Measurements from ENCODE around the gene GFOD1. TPM values are rescaled to one million over a fixed set of nuclear protein-coding genes. Genes with fewer than 3 reads are reported as not detected.

The GFOD1 gene
- total RNA-seq, 1 experiment from 2014 or later, result 0.62 TPM

DNA sequence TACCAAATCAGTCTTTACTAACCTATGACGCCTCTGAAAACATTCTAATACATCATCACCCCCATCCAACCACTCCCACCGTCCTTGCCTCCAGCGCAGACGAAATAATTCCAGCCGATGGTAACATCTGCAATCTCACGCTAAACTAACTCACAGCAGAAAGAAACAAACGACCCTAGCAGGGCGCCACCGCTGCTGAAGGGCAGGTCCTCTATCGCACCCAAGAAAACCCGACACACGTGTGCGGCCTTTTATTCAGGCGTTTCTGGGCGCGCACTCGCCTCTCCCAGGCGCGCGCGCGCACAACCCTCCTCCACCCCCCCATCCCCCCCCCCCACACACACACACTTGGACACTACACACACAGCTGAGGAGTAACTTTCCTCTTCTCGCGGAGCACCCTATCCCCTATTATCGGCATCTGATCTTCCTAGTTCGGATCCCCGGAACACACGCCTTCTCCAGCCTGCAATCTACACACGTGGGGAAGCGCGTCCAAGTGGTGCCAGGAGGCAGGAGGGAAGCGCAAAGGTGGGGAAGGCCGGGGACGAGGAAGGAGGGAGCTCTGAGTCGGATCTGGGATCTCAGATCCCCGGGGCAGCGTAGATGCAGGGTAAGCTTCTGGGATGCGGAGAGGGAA lies 1.4 kb downstream of the GFOD1 start:
- TF ChIP-seq, protein P1, sequence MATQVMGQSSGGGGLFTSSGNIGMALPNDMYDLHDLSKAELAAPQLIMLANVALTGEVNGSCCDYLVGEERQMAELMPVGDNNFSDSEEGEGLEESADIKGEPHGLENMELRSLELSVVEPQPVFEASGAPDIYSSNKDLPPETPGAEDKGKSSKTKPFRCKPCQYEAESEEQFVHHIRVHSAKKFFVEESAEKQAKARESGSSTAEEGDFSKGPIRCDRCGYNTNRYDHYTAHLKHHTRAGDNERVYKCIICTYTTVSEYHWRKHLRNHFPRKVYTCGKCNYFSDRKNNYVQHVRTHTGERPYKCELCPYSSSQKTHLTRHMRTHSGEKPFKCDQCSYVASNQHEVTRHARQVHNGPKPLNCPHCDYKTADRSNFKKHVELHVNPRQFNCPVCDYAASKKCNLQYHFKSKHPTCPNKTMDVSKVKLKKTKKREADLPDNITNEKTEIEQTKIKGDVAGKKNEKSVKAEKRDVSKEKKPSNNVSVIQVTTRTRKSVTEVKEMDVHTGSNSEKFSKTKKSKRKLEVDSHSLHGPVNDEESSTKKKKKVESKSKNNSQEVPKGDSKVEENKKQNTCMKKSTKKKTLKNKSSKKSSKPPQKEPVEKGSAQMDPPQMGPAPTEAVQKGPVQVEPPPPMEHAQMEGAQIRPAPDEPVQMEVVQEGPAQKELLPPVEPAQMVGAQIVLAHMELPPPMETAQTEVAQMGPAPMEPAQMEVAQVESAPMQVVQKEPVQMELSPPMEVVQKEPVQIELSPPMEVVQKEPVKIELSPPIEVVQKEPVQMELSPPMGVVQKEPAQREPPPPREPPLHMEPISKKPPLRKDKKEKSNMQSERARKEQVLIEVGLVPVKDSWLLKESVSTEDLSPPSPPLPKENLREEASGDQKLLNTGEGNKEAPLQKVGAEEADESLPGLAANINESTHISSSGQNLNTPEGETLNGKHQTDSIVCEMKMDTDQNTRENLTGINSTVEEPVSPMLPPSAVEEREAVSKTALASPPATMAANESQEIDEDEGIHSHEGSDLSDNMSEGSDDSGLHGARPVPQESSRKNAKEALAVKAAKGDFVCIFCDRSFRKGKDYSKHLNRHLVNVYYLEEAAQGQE (IDR thresholded peaks at IDR 0.05; ENCODE audit: insufficient read depth in 1 of 2, low read depth in 2 of 2, low read length in 1 of 2), result no peak
- no peak for TF ChIP-seq SIN3A (IDR thresholded peaks at IDR 0.05; ENCODE audit: borderline replicate concordance, insufficient read depth, low read depth, low read length)
- TF ChIP-seq, protein P2, sequence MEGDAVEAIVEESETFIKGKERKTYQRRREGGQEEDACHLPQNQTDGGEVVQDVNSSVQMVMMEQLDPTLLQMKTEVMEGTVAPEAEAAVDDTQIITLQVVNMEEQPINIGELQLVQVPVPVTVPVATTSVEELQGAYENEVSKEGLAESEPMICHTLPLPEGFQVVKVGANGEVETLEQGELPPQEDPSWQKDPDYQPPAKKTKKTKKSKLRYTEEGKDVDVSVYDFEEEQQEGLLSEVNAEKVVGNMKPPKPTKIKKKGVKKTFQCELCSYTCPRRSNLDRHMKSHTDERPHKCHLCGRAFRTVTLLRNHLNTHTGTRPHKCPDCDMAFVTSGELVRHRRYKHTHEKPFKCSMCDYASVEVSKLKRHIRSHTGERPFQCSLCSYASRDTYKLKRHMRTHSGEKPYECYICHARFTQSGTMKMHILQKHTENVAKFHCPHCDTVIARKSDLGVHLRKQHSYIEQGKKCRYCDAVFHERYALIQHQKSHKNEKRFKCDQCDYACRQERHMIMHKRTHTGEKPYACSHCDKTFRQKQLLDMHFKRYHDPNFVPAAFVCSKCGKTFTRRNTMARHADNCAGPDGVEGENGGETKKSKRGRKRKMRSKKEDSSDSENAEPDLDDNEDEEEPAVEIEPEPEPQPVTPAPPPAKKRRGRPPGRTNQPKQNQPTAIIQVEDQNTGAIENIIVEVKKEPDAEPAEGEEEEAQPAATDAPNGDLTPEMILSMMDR (IDR thresholded peaks at IDR 0.05), result no peak
- no peak for TF ChIP-seq TCF7L2 (IDR thresholded peaks at IDR 0.05; ENCODE audit: low read depth, low read length)
- no peak for TF ChIP-seq POLR2AphosphoS5 (IDR thresholded peaks at IDR 0.05; ENCODE audit: low read depth, low read length)
- intact Hi-C loops (cut with micrococcal nuclease; ENCODE audit: unreplicated experiment), result no loop called here
- Histone ChIP-seq H3K4me1 (ENCODE audit: control insufficient read depth, insufficient read depth, low read length) (no peaks in the 10 kb centered on the region; the same call in 1 of the 2 replicates), H3K9me3 (ENCODE audit: control insufficient read depth, insufficient read depth, low read depth, low read length) (no peaks in the 10 kb centered on the region), H3K27me3 (ENCODE audit: control insufficient read depth, insufficient read depth, low read length) (peaks cover 22% of the 10 kb centered on the region), H3K4me3 (ENCODE audit: low read depth in 2 of 2, low read length in 2 of 2) (peak overlapping the region; percentile 55 to 68), H3K27ac (ENCODE audit: low read length) (no peak overlapping the region), H3K36me3 (ENCODE audit: control insufficient read depth, insufficient read depth, low read length) (no peaks in the 10 kb centered on the region)
- ATAC-seq (no peak), DNase-seq (ENCODE audit: low read depth, low spot score) (no peak)
- CTCF ChIA-PET, result no interaction called here
- BruUV-seq (replicated peaks), result no TSS peak
- POLR2A ChIA-PET, result no interaction called here
- in situ Hi-C loops (cut with HindIII; ENCODE audit: low pct_unique_long_range_greater_than_20kb, low sequenced_read_pairs), result no loop called here

DNA sequence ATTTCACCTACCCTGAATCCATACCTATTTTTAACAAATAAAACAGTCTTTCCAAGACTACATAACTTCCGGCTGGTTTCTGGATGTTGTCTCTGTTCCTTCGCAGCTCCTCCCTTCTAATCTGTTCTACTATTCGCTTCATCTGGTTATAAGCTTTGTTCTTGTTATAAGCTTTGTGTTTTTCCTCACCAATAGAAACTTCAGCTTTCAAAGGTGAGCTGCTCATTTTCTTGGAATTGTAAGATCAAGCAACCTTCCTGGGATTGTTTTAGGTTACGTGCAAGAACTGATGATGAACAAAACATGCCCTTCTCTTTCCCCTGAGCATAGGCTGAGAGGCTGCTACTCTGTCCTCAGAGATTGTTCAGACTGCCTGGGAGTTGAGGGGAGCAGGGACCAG lies 2.1 kb downstream of the GFOD1 start:
- H3K9me3 ChIP-seq (ENCODE audit: control insufficient read depth, insufficient read depth, low read depth, low read length), result no peaks in the 10 kb centered on the region
- no peak overlapping the region for H3K27ac ChIP-seq (ENCODE audit: low read length)
- peaks cover 22% of the 10 kb centered on the region for H3K27me3 ChIP-seq (ENCODE audit: control insufficient read depth, insufficient read depth, low read length)
- BruUV-seq (replicated peaks), result no TSS peak
- H3K4me1 ChIP-seq (ENCODE audit: control insufficient read depth, insufficient read depth, low read length), result no peaks in the 10 kb centered on the region; the same call in 1 of the 2 replicates
- no peak for DNase-seq (ENCODE audit: low read depth, low spot score)
- intact Hi-C loops (cut with micrococcal nuclease; ENCODE audit: unreplicated experiment) (no loop called here), in situ Hi-C loops (cut with HindIII; ENCODE audit: low pct_unique_long_range_greater_than_20kb, low sequenced_read_pairs) (no loop called here)
- H3K36me3 ChIP-seq (ENCODE audit: control insufficient read depth, insufficient read depth, low read length), result no peaks in the 10 kb centered on the region
- CTCF ChIA-PET, result no interaction called here
- TF ChIP-seq, protein P2 (IDR thresholded peaks at IDR 0.05), result no peak
- TF ChIP-seq SIN3A (IDR thresholded peaks at IDR 0.05; ENCODE audit: borderline replicate concordance, insufficient read depth, low read depth, low read length) (no peak), POLR2AphosphoS5 (IDR thresholded peaks at IDR 0.05; ENCODE audit: low read depth, low read length) (no peak), TCF7L2 (IDR thresholded peaks at IDR 0.05; ENCODE audit: low read depth, low read length) (no peak)
- TF ChIP-seq, protein P1 (IDR thresholded peaks at IDR 0.05; ENCODE audit: insufficient read depth in 1 of 2, low read depth in 2 of 2, low read length in 1 of 2), result no peak
- POLR2A ChIA-PET, result no interaction called here
- no peak overlapping the region for H3K4me3 ChIP-seq (ENCODE audit: low read depth in 2 of 2, low read length in 2 of 2)
- ATAC-seq, result no peak

Data from Panc1 (cell line).